Heart left ventricle (tissue), 16 donors: Measurements from ENCODE around the gene COX19. TPM values are rescaled to one million over a fixed set of nuclear protein-coding genes. Genes with fewer than 3 reads are reported as not detected.

Experiments used
- ATAC-seq, 4 donors: fragments of 200-7000 bp; cut with Tn5 transposase; one replicate each; pipeline ENCODE4 v1.9.1; 2020 to 2022; ENCODE audit warnings: moderate library complexity in 4 of 4, mild to moderate bottlenecking in 3 of 4, moderate number of reproducible peaks in 1 of 4
- DNase-seq, 5 donors: peaks; one replicate each; pipeline ENCODE4 v3.0.0-alpha.2; 2020
- H3K27ac ChIP-seq, 12 donors: fragments of 200-600 bp; sonication (generic) in 4 of 12; one replicate each; pipeline versions ENCODE4 v1.5.0 to v1.8.0; 2016 to 2022; ENCODE audit warnings: mild to moderate bottlenecking in 2 of 12
- H3K27me3 ChIP-seq, 9 donors: fragments of 200-600 bp; sonication (generic) in 2 of 9; one replicate each; pipeline versions ENCODE4 v1.5.1 to v1.8.0; 2016 to 2022; ENCODE audit warnings: mild to moderate bottlenecking in 3 of 9
- H3K36me3 ChIP-seq, 9 donors: fragments of 200-600 bp; sonication (generic) in 2 of 9; one replicate each; pipeline versions ENCODE4 v1.5.0 to v1.8.0; 2018 to 2022; ENCODE audit warnings: mild to moderate bottlenecking in 2 of 9
- H3K4me1 ChIP-seq, 12 donors: fragments of 200-600 bp; sonication (generic) in 4 of 12; one replicate each; pipeline versions ENCODE4 v1.5.0 to v1.8.0; 2016 to 2022; ENCODE audit warnings: mild to moderate bottlenecking in 3 of 12
- H3K4me3 ChIP-seq, 12 donors: fragments of 200-600 bp; sonication (generic) in 4 of 12; one replicate each; pipeline versions ENCODE4 v1.5.0 to v1.8.0; 2017 to 2022; ENCODE audit warnings: mild to moderate bottlenecking in 9 of 12, moderate library complexity in 4 of 12
- H3K9me3 ChIP-seq, 12 donors: fragments of 200-600 bp; sonication (generic) in 4 of 12; one replicate each; pipeline versions ENCODE4 v1.5.0 to v1.8.0; 2016 to 2022; ENCODE audit warnings: mild to moderate bottlenecking in 1 of 12
- CTCF ChIP-seq, 12 donors: fragments of 200-600 bp; sonication (generic) in 4 of 12; IDR thresholded peaks; one replicate each; pipeline versions ENCODE4 v1.5.0 to v1.8.0; 2018 to 2022; ENCODE audit warnings: antibody characterized with exemption in 12 of 12, mild to moderate bottlenecking in 5 of 12
- POLR2A ChIP-seq, 2 donors: fragments of 450-650 bp; IDR thresholded peaks; one replicate each; pipeline ENCODE4 v1.6.1; 2017; ENCODE audit warnings: antibody characterized with exemption in 2 of 2, mild to moderate bottlenecking in 2 of 2, moderate library complexity in 2 of 2
- WGBS, 4 donors: extraction: QIAGEN DNeasy Blood & Tissue Kit in 2 of 4; methylation state at CpG; one replicate each; pipeline versions ENCODE4 v1.1.5 to v1.1.7; 2013 to 2018; 5-methylcytosine and 5-hydroxymethylcytosine counted together
- intact Hi-C, 10 donors: fragments of 100-400 bp; cut with DNase I; formaldehyde crosslinking; loops; one replicate each; pipeline versions ENCODE4 v1.11.1 to v1.14.2; 2022
- polyA plus RNA-seq, 2 donors: library from polyadenylated mRNA; stranded (reverse); fragments of 200-250 nt; gene quantifications; one replicate each; pipeline ENCODE4 v1.2.3, GENCODE V29; 2013
- total RNA-seq, 9 donors: library from RNA; depleted of rRNA in 2 of 9; stranded (reverse); fragments of >200 nt in 2 of 9; fragmentation: NEBNext Ultra II Directional in 3 of 9; extraction: Animal tissue kit (Norgen Biotek cat#: 25700) in 3 of 9; gene quantifications; one replicate each; pipeline versions ENCODE4 v1.1.0 to v1.2.4, GENCODE V29; 2016 to 2023
- donor health status: ischemic (EF 13 %, LVEDD 7.1; RV severe dilation, severe dysfunction).
- donor health status: healthy with polysubstance abuse.
- donor health status: DM: no; HTN: yes; CAD: no.
- donor health status: DM: no; HTN: no; CAD: no.
- donor health status: ischemic (EF 25% LVEDD 6.9; RV normal size, moderate dysfunction).
- donor health status: ischemic (EF 25% LVEDD 5.7; RV mildly dilated, moderate dysfunction).
- donor health status: healthy.
- donor health status: DM: yes; HTN: yes; CAD: no.
- donor health status: ischemic (EF 35%, LVEDD 5.7; RV mildly dilated, moderate dysfunction).
- donor health status: nonischemic (EF 11% LVEDD 7.7; RV severe dilation, severe dysfunction).
- donor health status: DM: yes; HTN: yes; CAD: no.
- donor health status: PGD.
- donor health status: ischemic (EF 29% LVEDD 5.4; RV normal size, mild dysfunction).
- donor health status: nonischemic (EF 23%, LVEDD 6.1; RV moderate dilation, normal function).

Gene COX19
- total and polyA plus RNA-seq, 11 donors = 3.1 to 7.8 (median 6.5) TPM

- peak overlapping the region in 5 of 12 donors; percentile 7 to 57 (median 50) for H3K27ac ChIP-seq
- ATAC-seq = no peak
- DNase-seq = no peak
- H3K27me3 ChIP-seq = no peaks in the 10 kb centered on the region
- H3K36me3 ChIP-seq = peaks cover 0 to 71% (median 66%) of the 10 kb centered on the region in 9 donors
- intact Hi-C loops = no loop called here
- TF ChIP-seq CTCF (IDR thresholded peaks at IDR 0.05) (no peak), POLR2A (IDR thresholded peaks at IDR 0.05) (no peak)
- 77 to 90% (median 87%) methylated on average over 18 to 24 of the region's 24 CpGs for whole genome bisulfite sequencing, 4 donors
- H3K9me3 ChIP-seq = no peaks in the 10 kb centered on the region
- no peak overlapping the region for H3K4me3 ChIP-seq
- peaks cover 0 to 58% (median 40%) of the 10 kb centered on the region in 12 donors for H3K4me1 ChIP-seq
These were observed 6.9 kb downstream of the COX19 start for GRCh38 chr7:968205-969105.

GRCh38 chr7:967361-968082, 7.8 kb downstream of the COX19 start:
- WGBS, 4 donors = 86 to 92% (median 87%) methylated on average over 39 of the region's 39 CpGs
- no peaks in the 10 kb centered on the region for H3K27me3 ChIP-seq
- TF ChIP-seq POLR2A (IDR thresholded peaks at IDR 0.05) = no peak
- TF ChIP-seq CTCF (IDR thresholded peaks at IDR 0.05) = no peak
- H3K4me1 ChIP-seq = peaks cover 0 to 57% (median 37%) of the 10 kb centered on the region in 12 donors
- intact Hi-C loops = no loop called here
- no peak for ATAC-seq
- DNase-seq = no peak
- H3K36me3 ChIP-seq = peaks cover 0 to 62% (median 58%) of the 10 kb centered on the region in 9 donors
- no peaks in the 10 kb centered on the region for H3K9me3 ChIP-seq
- peak overlapping the region in 4 of 12 donors; percentile 29 to 57 (median 42) for H3K27ac ChIP-seq
- H3K4me3 ChIP-seq = no peak overlapping the region

GRCh38 chr7:966291-967069, 8.9 kb downstream of the COX19 start:
- Histone ChIP-seq H3K36me3 (peaks cover 0 to 52% (median 48%) of the 10 kb centered on the region in 9 donors), H3K27me3 (no peaks in the 10 kb centered on the region), H3K4me1 (peaks cover 0 to 57% (median 30%) of the 10 kb centered on the region in 12 donors), H3K9me3 (no peaks in the 10 kb centered on the region), H3K27ac (peak overlapping the region in 6 of 12 donors; percentile 87 to 94 (median 88)), H3K4me3 (no peak overlapping the region)
- ATAC-seq = no peak
- intact Hi-C loops = no loop called here
- TF ChIP-seq CTCF (IDR thresholded peaks at IDR 0.05) (no peak), POLR2A (IDR thresholded peaks at IDR 0.05) (no peak)
- peak in 2 of 5 donors; percentile 10 to 16 for DNase-seq
- WGBS, 4 donors = 85 to 88% (median 87%) methylated on average over 22 of the region's 22 CpGs
